AG04450 (cell line): ENCODE results near the gene ARL5A. TPM values are rescaled to one million over a fixed set of nuclear protein-coding genes. Genes with fewer than 3 reads are reported as not detected.

ENCODE experiments used
- CTCF ChIA-PET: fragments of 300-600, 350-600 bp; formaldehyde crosslinking; extraction: SDS; loops from one replicate; lab custom pipeline; 2022; ENCODE audit warnings: antibody characterized with exemption, inconsistent platforms; lab: Charles Lee
- POLR2A ChIA-PET: fragments of 350-600 bp; formaldehyde crosslinking; extraction: SDS; loops from one replicate; lab custom pipeline; 2021; ENCODE audit warnings: antibody characterized with exemption, inconsistent platforms; lab: Yijun Ruan, JAX
- DNase-seq: peaks from one replicate; pipeline ENCODE4 v3.0.0-alpha.2; 2011; ENCODE audit warnings: low read depth, low spot score
- H3K27ac ChIP-seq: one replicate; pipeline ENCODE4 v1.5.1; 2012; ENCODE audit warnings: low read depth, low read length, control low read depth
- H3K27me3 ChIP-seq: one replicate; pipeline ENCODE4 v1.6.0; 2012; ENCODE audit warnings: low read length; ENCODE audit not compliant: control insufficient read depth, insufficient read depth
- H3K4me3 ChIP-seq: 2 replicates; pipeline ENCODE4 v1.5.1; 2011; ENCODE audit warnings: mild to moderate bottlenecking, low read depth, low read length, control low read depth
- H3K9me3 ChIP-seq: 2 replicates; pipeline ENCODE4 v1.5.1; 2012; ENCODE audit warnings: low read length; ENCODE audit not compliant: control insufficient read depth, insufficient read depth
- polyA plus RNA-seq: library from polyadenylated mRNA; depleted of rRNA; stranded (reverse); fragments of >200 nt; gene quantifications from 2 replicates; pipeline ENCODE4 v1.2.3, GENCODE V29; 2011
- TF ChIP-seq, protein P1 (sequence below): IDR thresholded peaks from 2 replicates; pipeline ENCODE4 v1.5.1; 2011; ENCODE audit warnings: low read depth, low read length, control low read depth, inconsistent platforms

The ARL5A gene
- polyA plus RNA-seq, 1 experiment: 24.9 TPM

DNA sequence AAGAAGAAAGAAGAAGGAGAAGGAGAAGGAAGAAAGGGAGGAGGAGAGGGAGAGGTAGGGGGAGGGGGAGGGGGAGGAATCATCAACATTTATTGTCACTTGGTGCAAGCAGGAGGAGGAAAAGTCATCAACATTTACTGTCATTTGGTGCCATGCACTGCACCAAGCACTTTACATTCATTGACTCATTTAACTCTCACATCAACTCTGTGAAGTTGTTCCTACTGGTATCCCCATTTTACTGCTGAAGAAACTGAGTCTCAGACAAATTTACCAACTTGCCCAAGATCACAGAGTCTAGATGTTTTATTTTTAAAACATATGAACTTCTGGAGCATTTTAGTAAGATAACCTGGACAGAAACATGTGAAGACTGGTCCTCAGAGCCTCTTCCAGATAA lies 47.3 kb downstream of the ARL5A start:
- Histone ChIP-seq H3K9me3 (no peaks in the 10 kb centered on the region), H3K27me3 (no peaks in the 10 kb centered on the region), H3K4me3 (no peak overlapping the region), H3K27ac (no peak overlapping the region)
- ChIA-PET POLR2A (no interaction called here), CTCF (interaction anchor here (1.0 kb wide), 1 partner anchor 27 kb away, joined by 4 read pairs; no protein-coding TSS in a partner anchor)
- DNase-seq: no peak
- TF ChIP-seq, protein P1, sequence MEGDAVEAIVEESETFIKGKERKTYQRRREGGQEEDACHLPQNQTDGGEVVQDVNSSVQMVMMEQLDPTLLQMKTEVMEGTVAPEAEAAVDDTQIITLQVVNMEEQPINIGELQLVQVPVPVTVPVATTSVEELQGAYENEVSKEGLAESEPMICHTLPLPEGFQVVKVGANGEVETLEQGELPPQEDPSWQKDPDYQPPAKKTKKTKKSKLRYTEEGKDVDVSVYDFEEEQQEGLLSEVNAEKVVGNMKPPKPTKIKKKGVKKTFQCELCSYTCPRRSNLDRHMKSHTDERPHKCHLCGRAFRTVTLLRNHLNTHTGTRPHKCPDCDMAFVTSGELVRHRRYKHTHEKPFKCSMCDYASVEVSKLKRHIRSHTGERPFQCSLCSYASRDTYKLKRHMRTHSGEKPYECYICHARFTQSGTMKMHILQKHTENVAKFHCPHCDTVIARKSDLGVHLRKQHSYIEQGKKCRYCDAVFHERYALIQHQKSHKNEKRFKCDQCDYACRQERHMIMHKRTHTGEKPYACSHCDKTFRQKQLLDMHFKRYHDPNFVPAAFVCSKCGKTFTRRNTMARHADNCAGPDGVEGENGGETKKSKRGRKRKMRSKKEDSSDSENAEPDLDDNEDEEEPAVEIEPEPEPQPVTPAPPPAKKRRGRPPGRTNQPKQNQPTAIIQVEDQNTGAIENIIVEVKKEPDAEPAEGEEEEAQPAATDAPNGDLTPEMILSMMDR: no peak

DNA sequence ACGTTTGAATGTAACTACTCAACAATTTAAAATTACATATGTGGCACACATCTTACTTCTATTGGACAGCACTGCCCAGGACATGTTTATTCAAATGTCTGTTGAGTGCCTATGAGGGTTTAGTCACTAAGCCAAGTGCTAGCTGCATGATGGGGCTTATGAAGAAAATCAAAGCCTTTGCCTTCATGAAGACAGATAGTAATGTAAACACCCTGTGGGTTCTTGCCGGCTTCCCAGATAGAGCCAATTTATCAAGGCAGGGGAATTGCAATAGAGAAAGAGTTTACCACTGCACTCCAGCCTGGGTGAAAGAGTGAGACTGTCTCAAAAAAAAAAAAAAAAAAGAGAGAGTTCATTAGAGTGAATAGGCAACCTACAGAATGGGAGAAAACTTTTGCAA lies 50.3 kb downstream of the ARL5A start:
- Histone ChIP-seq H3K27me3 (no peaks in the 10 kb centered on the region), H3K4me3 (no peak overlapping the region), H3K27ac (no peak overlapping the region), H3K9me3 (no peaks in the 10 kb centered on the region)
- POLR2A ChIA-PET: interaction anchor here (0.7 kb wide), 1 partner anchor 75 kb away, joined by 4 read pairs; no protein-coding TSS in a partner anchor
- no peak for DNase-seq
- CTCF ChIA-PET: no interaction called here
- TF ChIP-seq, protein P1: no peak

DNA sequence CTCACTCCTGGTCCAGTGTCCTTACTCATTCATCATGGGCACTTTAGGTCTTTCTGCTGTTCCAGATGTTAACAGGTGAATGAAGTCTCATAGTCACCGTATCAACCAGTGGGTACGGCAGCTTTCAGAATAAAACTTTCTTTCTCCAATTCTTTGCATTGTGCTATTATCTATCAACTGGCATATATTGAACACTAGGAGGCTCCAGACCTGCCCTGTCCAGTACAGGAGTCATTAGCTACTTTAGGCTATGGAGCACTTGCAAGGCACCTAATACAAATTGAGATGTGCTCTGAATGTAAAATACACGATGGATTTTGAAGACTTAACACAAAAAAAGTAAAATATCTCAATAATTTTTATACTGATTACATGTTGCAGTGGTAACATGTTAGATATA lies 50.7 kb downstream of the ARL5A start:
- no peak for DNase-seq
- Histone ChIP-seq H3K27ac (no peak overlapping the region), H3K27me3 (no peaks in the 10 kb centered on the region), H3K4me3 (no peak overlapping the region), H3K9me3 (no peaks in the 10 kb centered on the region)
- CTCF ChIA-PET: interaction anchor here (1.6 kb wide), 1 partner anchor 30 kb away, joined by 6 read pairs; no protein-coding TSS in a partner anchor
- TF ChIP-seq, protein P1: peak; percentile 6; the same call in 1 of the 2 replicates
- POLR2A ChIA-PET: interaction anchor here (0.7 kb wide), 1 partner anchor 75 kb away, joined by 4 read pairs; no protein-coding TSS in a partner anchor

DNA sequence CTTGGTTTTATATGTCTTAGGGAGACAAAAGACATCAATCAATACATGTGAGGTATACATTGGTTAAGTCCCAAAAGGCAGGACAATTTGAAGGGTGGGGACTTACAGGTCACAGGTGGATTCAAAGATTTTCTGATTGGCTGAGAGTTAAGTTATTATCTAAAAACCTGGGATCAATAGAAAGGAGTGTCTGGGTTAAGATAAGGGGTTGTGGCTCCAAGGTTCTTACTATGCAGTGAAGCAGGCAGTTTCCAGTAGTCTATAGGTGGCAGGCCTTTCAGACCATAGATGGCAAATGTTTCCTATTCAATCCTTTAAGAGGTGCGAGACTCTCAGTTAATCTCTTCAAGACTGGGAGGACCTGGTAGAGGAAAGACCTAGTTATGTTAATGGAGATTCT lies 51.9 kb downstream of the ARL5A start:
- H3K27ac ChIP-seq: no peak overlapping the region
- H3K27me3 ChIP-seq: no peaks in the 10 kb centered on the region
- H3K4me3 ChIP-seq: no peak overlapping the region
- POLR2A ChIA-PET: no interaction called here
- H3K9me3 ChIP-seq: no peaks in the 10 kb centered on the region
- CTCF ChIA-PET: interaction anchor here (1.6 kb wide), 1 partner anchor 31 kb away, joined by 6 read pairs; no protein-coding TSS in a partner anchor
- TF ChIP-seq, protein P1: no peak
- no peak for DNase-seq

DNA sequence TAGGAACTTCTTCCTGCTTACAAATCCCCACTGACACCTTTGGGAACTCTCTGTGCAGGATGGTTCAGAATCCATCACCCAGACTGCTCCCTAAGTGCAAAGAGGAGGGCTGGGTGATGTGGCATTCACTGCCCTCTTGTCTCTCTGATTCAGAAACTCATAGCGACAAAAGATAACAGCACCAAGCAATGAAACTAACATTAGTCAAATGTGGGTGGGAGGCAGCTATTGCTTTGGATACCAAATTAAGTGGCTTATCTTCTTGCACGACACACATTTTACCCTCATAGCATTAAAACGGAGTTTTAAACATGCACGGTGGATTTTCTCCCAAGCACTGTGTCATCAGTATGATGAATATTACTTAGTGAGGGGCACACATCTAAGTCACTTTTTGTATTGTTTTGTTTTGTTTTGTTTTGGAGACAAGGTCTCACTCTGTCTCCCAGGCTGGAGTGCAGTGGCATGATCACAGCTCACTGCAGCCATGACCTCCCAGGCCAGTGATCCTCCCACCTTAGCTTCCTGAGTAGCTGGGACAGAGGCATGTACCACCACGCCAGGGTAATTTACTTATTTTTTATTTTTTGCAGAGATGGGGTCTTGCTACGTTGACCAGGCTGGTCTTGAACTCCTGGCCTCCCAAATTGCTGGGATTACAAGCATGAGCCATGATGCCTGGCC lies 53.0 kb downstream of the ARL5A start:
- H3K27me3 ChIP-seq: no peaks in the 10 kb centered on the region
- POLR2A ChIA-PET: no interaction called here
- H3K4me3 ChIP-seq: no peak overlapping the region
- TF ChIP-seq, protein P1: no peak
- CTCF ChIA-PET: no interaction called here
- H3K9me3 ChIP-seq: no peaks in the 10 kb centered on the region
- no peak overlapping the region for H3K27ac ChIP-seq
- no peak for DNase-seq
